ENCODE results near the gene ADCYAP1.

GRCh38 chr18:910247-910646 is 5.6 kb downstream of the ADCYAP1 start:
- TF ChIP-seq CTCF (IDR thresholded peaks at IDR 0.05) (no peak), POLR2AphosphoS5 (IDR thresholded peaks at IDR 0.05) (no peak), POLR2A (IDR thresholded peaks at IDR 0.05; ENCODE audit: low read depth) (no peak)

All from esophagus muscularis mucosa (tissue), 3 donors.